K562 (cell line): ENCODE results near the gene KCNA2.

Experiments used
- CBFA2T3 ChIP-seq: fragments of 450-650 bp; IDR thresholded peaks from 2 replicates; pipeline ENCODE4 v1.6.1; 2017
- CHD2 ChIP-seq: IDR thresholded peaks from 2 replicates; pipeline ENCODE4 v1.6.1; 2011; ENCODE audit warnings: low read depth, low read length
- MAFK ChIP-seq: IDR thresholded peaks from 2 replicates; pipeline ENCODE4 v1.6.1; 2011; ENCODE audit warnings: low read length, improper control_type of control experiment
- PHB2 ChIP-seq: fragments of 450-650 bp; IDR thresholded peaks from 2 replicates; pipeline ENCODE4 v1.6.1; 2017; ENCODE audit warnings: low read depth
- SMAD1 ChIP-seq: fragments of 150-350 bp; IDR thresholded peaks from 2 replicates; pipeline ENCODE4 v1.6.1; 2014; ENCODE audit warnings: low read length, low read depth; ENCODE audit not compliant: partially characterized antibody
- YY1 ChIP-seq, 3 experiments: IDR thresholded peaks; 2 replicates each; pipeline ENCODE4 v1.6.1; 2011; ENCODE audit warnings: low read length in 2 of 3, mild to moderate bottlenecking in 2 of 3, moderate library complexity in 2 of 3, borderline replicate concordance in 1 of 3, control low read depth in 1 of 3, low read depth in 1 of 3; ENCODE audit not compliant: insufficient read depth in 3 of 3, insufficient replicate concordance in 2 of 3, control insufficient read depth in 1 of 3, insufficient read length in 1 of 3; ENCODE audit errors: extremely low read depth in 1 of 3
- ZBTB1 ChIP-seq: sonication (generic); formaldehyde crosslinking; IDR thresholded peaks from 2 replicates; pipeline ENCODE4 v1.8.1; 2023; ENCODE audit warnings: missing genetic modification reagents, low read depth, mild to moderate bottlenecking, borderline replicate concordance
- ZNF263 ChIP-seq: sonication (generic); formaldehyde crosslinking; IDR thresholded peaks from 2 replicates; pipeline ENCODE4 v1.8.0; 2022; ENCODE audit warnings: mild to moderate bottlenecking, missing genetic modification reagents, borderline replicate concordance
- TF ChIP-seq, protein P1 (sequence below), 3 experiments: IDR thresholded peaks in 2 of 3; conservative IDR thresholded peaks in 1 of 3; 2 replicates each; pipeline ENCODE4 v1.5.1; 2011 to 2012; ENCODE audit warnings: low read length in 3 of 3, mild to moderate bottlenecking in 3 of 3, control low read depth in 2 of 3, improper control_type of control experiment in 1 of 3, inconsistent platforms in 1 of 3, low read depth in 1 of 3, mixed read lengths in 1 of 3, moderate library complexity in 1 of 3; ENCODE audit not compliant: insufficient read depth in 2 of 3
- TF ChIP-seq, protein P2 (sequence below): sonication (generic); formaldehyde crosslinking; IDR thresholded peaks from 2 replicates; pipeline ENCODE4 v1.8.1; 2023; ENCODE audit warnings: mild to moderate bottlenecking, missing genetic modification reagents
- TF ChIP-seq, protein P3 (sequence below): fragments of 450-650 bp; IDR thresholded peaks from 2 replicates; pipeline ENCODE4 v1.6.1; 2016; ENCODE audit warnings: mild to moderate bottlenecking

DNA sequence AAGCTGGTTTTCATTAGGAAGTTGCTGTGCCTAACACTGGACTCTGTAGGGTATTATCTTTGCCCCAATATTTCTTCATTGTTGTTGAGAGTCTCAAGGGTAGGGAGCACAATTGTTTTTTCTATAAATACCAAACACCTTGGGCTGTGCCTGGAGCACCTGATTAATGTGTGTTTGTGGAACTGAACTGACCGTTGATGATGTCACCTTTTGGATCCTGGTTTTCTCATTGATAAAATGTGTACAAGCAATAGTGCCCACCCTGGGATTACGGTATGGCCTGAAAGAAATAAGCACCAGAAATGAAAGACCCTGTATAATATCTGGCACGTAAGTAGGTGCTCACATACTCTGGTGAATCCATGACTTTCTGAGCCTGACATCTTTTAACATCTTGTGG lies 39.3 kb downstream of the KCNA2 start:
- TF ChIP-seq YY1 (IDR thresholded peaks at IDR 0.05; ENCODE audit: borderline replicate concordance in 1 of 3, control insufficient read depth in 1 of 3, extremely low read depth in 1 of 3, insufficient read depth in 3 of 3, insufficient read length in 1 of 3, insufficient replicate concordance in 2 of 3, low read depth in 1 of 3, low read length in 2 of 3) (no peak), SMAD1 (no peak), CBFA2T3 (no peak), CHD2 (no peak), ZBTB1 (no peak), ZNF263 (CRISPR knock-in tag) (no peak), PHB2 (no peak), MAFK (no peak)
- TF ChIP-seq, protein P1, sequence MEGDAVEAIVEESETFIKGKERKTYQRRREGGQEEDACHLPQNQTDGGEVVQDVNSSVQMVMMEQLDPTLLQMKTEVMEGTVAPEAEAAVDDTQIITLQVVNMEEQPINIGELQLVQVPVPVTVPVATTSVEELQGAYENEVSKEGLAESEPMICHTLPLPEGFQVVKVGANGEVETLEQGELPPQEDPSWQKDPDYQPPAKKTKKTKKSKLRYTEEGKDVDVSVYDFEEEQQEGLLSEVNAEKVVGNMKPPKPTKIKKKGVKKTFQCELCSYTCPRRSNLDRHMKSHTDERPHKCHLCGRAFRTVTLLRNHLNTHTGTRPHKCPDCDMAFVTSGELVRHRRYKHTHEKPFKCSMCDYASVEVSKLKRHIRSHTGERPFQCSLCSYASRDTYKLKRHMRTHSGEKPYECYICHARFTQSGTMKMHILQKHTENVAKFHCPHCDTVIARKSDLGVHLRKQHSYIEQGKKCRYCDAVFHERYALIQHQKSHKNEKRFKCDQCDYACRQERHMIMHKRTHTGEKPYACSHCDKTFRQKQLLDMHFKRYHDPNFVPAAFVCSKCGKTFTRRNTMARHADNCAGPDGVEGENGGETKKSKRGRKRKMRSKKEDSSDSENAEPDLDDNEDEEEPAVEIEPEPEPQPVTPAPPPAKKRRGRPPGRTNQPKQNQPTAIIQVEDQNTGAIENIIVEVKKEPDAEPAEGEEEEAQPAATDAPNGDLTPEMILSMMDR (IDR thresholded peaks at IDR 0.05 in 2 of 3, conservative IDR thresholded peaks at IDR 0.05 in 1 of 3; ENCODE audit: insufficient read depth in 2 of 3, low read depth in 1 of 3, low read length in 3 of 3) = no peak
- TF ChIP-seq, protein P2, sequence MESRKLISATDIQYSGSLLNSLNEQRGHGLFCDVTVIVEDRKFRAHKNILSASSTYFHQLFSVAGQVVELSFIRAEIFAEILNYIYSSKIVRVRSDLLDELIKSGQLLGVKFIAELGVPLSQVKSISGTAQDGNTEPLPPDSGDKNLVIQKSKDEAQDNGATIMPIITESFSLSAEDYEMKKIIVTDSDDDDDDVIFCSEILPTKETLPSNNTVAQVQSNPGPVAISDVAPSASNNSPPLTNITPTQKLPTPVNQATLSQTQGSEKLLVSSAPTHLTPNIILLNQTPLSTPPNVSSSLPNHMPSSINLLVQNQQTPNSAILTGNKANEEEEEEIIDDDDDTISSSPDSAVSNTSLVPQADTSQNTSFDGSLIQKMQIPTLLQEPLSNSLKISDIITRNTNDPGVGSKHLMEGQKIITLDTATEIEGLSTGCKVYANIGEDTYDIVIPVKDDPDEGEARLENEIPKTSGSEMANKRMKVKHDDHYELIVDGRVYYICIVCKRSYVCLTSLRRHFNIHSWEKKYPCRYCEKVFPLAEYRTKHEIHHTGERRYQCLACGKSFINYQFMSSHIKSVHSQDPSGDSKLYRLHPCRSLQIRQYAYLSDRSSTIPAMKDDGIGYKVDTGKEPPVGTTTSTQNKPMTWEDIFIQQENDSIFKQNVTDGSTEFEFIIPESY (CRISPR knock-in tag) = no peak
- TF ChIP-seq, protein P3, sequence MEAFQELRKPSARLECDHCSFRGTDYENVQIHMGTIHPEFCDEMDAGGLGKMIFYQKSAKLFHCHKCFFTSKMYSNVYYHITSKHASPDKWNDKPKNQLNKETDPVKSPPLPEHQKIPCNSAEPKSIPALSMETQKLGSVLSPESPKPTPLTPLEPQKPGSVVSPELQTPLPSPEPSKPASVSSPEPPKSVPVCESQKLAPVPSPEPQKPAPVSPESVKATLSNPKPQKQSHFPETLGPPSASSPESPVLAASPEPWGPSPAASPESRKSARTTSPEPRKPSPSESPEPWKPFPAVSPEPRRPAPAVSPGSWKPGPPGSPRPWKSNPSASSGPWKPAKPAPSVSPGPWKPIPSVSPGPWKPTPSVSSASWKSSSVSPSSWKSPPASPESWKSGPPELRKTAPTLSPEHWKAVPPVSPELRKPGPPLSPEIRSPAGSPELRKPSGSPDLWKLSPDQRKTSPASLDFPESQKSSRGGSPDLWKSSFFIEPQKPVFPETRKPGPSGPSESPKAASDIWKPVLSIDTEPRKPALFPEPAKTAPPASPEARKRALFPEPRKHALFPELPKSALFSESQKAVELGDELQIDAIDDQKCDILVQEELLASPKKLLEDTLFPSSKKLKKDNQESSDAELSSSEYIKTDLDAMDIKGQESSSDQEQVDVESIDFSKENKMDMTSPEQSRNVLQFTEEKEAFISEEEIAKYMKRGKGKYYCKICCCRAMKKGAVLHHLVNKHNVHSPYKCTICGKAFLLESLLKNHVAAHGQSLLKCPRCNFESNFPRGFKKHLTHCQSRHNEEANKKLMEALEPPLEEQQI = no peak
